HG03558 (cell line): Measurements from ENCODE around the gene NUP107.
"Not testable (repeated sequence)": the region's sequence is repeated elsewhere in the genome, so short reads cannot be mapped to it uniquely, and the experiment has no call there.

Experiments
- ATAC-seq: cut with Tn5 transposase; IDR thresholded peaks from one replicate; pipeline ENCODE4 v1.9.1; 2021; ENCODE audit warnings: moderate number of reproducible peaks; ENCODE audit not compliant: unreplicated experiment; ENCODE audit errors: extremely low read depth

NUP107 gene

DNA sequence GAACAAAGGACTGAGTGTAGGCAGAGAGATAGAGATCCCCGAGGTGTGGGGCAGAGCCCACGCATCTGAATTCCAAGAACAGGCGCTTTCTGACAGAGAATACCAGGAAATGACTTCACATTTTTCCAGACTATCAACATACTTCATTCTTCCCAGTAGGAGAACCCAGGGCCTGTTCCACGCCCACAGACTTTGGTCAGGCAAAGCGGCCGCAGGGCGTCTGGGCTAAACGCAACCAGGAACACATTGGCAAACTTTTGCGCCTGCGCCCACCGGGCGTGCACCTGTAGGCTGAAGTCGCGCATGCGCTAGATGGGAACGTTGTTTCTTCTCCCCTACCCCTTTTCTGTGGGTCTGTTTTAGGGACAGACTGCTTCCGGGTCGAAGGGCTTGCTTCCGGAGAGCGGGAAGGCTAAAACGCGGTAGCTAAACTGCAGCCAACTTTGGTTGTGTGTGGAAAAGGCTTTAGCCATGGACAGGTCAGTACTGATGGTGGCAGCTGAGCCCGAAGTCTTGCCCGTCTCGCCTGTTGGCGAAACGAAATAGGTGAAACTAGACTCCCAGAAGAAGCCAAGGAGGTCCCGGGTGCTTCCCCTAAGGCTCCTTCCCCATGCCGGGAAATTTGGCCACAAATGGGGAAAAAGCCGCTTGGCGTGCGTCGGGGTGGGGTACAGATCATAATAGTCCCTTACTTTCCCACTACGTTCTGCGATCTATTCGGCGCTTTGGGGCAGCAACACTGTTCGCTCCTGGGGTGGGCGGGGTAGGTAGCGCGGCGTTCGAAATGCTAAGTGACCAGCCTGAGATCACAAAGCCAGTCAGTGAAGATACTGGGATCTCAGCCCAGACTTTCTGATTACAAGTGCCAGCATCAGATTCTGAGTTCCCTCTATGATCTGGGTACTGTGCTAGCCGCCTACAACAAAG is at the start of gene NUP107:
TSS of gene NUP107 (plus strand) at position 384 of the 927 bp plus-strand sequence. CDS start at position 472, 88 bp downstream.
- peak; percentile 97 for ATAC-seq

DNA sequence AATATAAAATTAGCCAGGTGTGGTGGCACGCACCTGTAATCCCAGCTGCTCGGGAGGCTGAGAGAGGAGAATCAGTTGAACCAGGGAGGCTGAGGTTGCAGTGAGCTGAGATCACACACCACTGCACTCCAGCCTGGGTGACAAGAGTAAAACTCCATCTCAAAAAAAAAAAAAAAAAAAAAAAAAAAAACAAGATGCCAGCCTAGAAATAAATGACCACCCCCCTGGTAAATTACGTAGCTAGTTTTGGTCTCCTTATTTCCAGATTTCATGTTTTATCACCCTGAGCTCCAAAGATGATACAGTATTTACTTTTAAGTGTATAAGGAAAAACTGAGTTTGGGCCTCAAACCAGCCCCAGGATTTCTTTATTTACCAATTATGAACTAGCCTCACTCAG is 49.3 kb upstream of the NUP107 start:
- ATAC-seq = not testable (repeated sequence)

DNA sequence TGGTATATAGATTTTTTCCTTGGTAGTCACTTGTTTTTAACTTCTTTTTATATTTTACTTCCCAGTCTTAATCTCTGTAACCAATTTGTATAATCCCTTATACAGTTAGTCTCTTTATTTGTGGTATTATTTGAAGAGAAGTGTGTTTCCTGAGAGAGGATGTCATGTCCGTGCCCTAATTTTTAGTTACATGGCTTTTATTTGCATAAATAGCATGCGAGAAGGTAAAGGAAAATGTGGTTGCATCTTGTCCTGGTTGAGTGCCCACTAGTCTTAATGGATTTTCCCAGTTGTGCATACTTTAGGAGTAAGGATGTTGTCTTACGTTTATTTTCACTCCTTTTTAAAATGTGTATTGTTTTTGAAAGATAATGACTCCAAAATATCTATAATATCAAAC is 48.6 kb upstream of the NUP107 start:
- ATAC-seq = no peak

DNA sequence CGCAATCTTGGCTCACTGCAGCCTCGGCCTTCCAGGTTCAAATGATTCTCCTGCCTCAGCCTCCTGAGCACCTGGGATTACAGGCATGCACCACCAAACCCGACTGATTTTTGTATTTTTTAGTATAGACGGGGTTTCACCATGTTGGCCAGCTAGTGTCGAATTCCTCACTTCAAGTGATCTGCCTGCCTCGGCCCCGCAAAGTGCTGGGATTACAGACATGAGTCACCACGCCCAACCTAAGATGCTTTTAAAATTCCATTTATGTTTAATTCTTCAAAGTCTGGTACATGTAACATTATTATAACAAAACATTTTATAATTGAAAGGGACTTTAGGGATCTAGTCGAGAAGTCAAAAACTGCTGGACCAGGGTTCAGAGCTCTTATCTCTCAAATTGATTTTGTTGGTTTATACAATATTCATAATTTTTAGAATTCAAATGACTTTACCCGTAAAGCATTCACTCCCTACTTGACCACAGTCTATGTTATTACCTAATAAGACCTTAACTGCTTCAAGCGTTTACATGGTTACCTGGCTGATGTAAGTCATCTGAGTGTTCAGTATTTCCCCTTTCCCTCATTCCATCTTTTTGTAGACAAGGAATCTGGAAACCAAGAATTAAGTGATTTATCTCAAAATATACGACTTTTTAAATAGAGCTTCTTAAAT is 47.9 kb upstream of the NUP107 start:
- ATAC-seq = no peak

DNA sequence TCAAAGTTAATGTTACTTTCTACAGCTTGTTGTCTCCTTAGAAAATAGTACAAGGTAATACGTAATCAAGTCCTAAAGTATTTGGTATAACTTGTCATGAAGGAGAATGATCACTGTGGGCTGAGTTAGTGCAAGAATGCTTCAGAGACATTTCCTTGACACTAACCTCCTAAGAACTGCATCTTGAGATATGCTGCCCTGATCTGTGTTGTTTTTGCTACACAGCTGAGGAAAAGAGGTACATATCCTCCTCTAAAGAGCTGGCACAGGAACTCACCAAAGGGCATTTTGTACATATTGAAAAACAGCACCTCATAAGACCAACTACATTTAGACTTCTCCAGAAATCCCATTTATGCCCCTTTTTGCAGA is 47.4 kb upstream of the NUP107 start:
- ATAC-seq = no peak

DNA sequence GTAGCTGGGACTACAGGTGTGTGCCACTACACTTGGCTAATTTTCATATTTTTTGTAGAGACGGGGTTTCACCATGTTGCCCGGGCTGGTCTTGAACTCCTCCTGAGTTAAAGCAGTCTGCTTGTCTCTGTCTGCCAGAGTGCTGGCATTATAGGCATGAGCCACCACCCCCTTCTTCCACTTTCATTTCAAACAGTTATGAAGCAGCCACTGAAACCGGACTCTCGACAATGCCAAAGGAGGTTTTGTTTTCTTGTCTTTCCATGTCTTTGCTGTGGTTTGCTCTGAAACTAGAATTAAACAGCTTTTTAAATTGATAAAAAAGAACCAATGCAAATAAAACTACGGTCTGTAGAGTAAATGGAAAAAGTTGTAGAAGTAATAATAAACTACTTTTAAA is 45.6 kb upstream of the NUP107 start:
- ATAC-seq = peak; percentile 71

DNA sequence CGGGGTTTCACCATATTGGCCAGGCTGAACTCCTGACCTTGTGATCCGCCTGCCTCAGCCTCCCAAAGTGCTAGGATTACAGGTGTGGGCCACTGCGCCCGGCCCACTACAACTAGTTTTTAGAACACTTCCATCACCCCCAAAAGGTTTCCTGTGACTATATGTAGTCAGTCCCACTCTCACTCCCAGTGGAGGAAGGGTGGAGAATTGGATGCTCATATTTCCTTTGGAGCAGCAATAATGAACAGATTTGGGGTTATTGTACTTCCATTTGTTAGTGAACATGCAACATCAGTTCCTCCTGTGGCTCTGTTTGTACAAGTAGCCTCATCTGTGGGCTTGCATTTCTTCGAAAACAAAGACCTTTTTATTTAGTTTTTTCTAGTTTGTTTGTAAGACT is 40.3 kb upstream of the NUP107 start:
- no peak for ATAC-seq

DNA sequence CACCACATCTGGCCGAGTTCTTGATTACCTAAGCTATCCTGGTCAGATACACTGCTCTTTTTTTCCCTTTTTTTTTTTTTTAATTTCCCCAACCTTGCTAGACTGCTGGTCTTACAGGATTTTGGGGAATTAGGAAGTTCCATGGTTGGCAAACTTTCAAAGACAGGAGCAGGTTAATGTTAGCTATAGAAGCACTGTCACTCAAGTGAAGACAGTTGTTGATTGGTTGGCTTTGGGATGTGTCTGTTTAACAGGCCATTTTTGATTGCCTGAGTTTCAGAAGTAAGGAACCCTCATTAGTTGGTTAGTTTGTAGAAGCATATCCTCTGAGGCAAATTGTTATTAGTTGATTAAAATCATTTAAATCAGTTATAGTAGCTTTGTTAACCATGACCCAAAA is 39.3 kb upstream of the NUP107 start:
- no peak for ATAC-seq

DNA sequence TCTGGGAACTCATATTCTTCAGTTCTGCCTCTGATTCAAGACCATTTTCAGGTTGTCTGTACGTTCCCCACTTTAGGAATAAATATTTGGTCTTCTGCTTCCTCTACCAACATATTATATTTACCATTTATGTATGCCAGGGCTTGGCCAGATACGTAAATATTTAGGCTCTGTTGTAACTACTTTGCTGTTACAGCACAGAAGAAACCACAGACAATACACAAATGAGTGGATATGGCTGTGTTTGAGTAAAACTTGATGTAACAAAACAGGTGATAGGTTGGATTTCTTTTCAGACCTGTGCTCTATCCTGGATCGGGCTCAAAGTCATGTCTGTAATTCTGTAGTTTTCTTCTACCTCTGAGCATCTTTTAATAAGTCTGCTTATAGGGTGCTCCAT is 38.6 kb upstream of the NUP107 start:
- no peak for ATAC-seq

DNA sequence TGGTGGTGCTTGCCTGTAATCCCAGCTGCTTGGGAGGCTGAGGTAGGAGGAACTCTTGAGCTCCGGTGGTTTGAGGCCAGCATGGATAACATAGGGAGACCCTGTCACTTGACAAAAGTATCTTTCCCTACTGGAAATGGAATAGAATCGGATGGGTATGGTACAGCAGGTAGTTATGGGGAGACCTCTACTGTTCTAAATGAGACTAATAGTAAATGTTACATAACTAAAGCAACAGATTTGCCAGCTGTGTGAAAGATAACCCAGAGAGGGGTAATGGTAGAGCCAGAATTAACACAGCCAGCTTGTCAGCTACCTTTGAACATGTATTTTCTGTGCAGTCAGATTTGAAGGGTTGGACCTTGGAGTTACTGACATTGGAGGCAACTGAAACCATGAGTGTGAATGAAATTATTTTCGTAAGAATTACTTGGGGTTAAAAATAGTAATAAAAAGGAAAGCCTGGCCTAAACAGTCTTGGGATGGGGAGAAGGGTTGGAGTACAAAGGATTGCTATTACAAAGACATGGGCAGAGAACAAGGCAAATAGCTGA is 21.7 kb upstream of the NUP107 start:
- no peak for ATAC-seq

DNA sequence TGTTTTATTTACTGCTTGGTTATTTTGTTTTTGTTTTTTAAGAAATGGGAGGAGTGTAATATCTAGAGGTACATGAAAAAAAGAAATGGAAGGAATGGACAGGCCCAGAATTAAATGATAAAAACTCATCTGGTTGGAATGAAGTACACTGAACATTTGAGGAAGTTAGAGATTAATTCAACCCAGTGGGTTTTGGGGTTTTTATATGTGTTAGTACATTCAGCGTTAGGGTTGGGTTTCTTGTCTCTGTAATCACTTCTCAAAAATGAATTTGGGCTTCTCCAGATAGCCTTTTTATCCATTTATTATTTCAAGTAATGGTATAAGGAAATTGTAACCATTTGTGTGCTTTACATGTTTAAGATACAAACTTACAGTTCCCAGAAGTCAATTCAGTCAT is 19.5 kb upstream of the NUP107 start:
- no peak for ATAC-seq

DNA sequence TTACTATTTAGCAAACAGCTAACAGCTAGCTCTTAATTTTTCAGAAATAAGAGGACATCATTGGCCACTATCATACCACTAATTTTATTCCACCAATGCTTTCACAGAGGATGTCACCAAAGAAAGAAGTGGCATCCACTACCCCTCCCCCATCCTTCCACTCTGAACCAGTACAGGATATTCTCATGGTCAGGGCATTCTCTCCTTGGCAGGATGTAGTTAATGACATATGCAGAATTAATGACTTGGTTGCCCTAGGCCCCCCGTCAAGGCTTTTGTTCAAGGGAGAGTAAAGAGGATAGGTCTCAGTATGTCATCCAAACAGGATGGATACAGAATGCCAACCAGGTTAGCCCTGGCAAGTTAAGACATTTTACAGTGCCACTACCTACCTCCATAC is 18.9 kb upstream of the NUP107 start:
- ATAC-seq = no peak

DNA sequence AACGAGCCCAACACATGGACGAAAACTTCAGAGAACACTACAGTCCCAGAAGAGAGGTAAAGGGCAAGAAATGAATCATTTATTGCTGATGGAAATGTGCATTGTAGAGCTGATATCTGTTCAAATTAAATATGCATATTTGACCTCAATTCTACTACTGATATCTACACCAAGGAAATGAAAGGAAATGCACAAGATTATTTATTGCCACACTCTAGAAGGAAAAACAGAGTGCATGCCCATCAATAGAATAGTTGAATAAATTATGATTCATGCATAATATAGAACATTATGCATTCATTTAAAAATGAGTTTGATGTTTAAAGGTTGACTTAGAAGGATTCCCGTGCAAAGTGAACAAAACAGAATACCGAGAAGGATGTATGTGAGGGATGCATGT is 15.6 kb upstream of the NUP107 start:
- no peak for ATAC-seq

DNA sequence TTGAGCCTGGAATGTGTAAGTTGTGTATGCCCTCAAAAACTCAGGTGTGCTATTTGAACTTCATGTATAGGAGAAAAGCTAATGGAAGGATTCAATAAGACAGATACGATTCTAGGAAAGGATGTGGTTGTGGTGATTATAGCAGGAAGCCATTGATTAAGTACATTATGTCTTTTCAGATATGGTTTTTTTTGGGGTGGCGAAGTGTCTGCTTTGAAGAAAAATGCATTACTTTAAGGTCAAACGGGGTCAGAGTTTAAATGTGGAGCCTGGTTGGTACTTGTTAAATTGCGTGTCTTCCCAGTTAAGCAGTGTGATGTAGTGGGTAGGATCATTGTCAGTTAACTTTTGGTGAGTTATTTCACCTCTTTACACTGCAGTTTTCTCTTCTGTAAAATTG is 13.0 kb upstream of the NUP107 start:
- no peak for ATAC-seq

DNA sequence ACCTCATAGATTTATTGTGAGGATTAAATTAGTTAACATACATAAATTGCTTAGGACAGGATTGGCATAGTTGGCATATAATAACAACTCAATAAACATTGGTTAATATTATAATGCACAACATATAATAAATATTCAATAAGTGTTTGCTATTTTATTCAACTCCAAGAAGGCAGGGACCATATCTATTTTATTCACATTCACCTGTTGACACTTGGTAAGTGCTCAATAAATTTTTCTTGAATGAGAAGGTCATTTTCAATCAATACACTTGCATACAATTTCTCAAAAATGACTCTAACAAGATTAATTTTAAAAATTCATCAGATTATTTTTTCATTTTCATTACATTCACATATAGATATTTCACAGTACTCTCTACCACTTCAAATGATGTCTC is 12.4 kb upstream of the NUP107 start:
- ATAC-seq = no peak

DNA sequence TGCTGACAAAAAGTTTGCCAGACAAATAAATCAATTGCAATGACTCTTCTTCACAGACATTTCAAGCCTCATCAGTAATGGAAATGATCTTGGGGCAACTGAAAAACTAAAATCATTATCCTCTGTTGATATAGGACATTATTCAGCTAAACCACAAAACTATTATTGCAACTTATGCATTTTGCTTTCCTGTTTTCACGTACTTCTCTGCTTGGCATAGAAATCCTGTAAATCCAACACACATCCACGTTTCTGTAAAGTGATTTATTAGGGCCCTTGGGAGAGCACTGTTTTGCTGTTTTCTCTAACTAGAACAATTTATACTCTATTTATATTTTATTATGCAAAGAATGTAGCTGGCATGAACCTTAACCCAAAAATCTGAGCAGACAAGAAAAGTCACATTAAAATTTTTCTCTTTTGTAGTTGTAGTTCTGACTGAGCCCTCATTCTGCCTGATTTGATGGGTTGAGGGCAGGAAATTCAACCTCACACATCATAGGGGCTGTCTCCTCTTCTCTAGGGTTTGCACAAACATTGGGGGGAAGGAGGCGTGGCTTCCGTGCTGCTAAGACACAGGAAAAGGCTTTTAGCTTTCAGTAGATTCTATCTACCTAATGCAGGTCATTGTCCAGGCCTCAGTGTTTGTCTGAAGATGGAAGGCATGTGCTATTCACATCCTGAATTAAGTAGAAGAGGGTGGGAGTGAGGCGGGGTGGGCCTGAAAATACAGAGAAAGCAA is 11.5 kb upstream of the NUP107 start:
- ATAC-seq = no peak

DNA sequence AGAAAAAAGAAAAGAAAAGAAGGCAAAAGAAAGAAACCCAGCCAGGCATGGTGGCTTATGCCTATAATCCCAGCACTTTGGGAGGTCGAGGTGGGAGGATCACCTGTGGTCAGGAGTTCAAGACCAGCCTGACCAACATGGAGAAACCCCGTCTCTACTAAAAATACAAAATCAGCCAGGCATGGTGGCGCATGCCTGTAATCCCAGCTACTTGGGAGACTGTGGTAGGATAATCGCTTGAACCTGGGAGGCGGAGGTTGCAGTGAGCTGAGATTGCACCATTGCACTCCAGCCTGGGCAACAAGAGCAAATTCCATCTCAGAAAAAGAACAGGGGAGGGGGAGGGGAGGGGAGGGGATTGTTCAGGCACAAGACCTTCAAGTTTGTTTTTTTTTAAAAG is 9.9 kb upstream of the NUP107 start:
- ATAC-seq = not testable (repeated sequence)

DNA sequence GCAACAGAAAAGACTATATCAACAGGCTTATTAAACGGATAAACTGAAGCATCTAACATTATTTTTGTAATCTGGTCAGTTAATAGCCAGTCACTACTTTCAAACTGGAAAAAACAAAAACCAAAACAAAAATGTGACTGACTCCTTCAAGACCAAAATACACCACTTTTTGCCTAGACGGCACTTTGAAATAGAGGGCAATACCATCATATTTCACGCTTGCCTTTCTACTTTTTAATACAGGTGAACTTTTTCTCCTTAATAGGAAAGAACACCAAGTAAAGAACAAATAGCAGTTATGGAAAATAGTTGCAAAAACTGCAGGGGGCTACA is 550 bp upstream of the NUP107 start:
- ATAC-seq = no peak

DNA sequence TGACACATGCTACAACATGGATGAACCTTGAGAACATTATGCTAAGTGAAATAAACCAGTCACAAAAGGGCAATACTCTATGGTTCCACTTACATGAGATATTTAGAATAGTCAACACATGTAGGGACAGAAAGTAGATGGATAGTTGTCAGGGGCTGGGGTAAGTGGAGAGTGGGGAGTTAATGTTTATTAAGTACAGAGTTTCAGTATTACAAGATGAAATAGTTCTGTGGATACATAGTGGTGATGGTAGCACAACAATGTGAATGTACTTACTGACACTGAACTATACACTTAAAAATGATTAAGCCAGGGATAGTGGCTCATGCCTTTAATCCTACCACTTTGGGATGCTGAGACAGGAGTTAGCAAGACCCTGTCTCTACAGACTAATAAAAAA is 8.7 kb downstream of the NUP107 start:
- no peak for ATAC-seq

DNA sequence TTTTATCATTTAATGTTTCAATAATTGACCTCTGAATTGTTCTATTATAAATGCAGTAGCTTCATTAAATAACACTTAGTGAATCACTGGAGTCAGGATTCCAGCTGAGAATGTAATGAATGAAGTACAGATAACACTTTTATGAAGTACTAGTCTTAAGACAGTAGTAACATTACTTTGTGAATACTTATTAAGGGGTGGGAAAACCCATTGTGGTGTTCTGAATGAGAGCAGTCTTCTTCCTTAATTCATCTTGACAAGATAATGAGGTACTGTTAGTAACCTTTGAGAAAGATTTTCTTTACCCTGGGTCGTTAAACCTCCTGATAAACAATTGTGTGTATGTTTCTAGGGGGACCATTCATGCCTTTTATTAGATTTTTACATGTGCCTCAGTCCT is 12.7 kb downstream of the NUP107 start:
- ATAC-seq = no peak

DNA sequence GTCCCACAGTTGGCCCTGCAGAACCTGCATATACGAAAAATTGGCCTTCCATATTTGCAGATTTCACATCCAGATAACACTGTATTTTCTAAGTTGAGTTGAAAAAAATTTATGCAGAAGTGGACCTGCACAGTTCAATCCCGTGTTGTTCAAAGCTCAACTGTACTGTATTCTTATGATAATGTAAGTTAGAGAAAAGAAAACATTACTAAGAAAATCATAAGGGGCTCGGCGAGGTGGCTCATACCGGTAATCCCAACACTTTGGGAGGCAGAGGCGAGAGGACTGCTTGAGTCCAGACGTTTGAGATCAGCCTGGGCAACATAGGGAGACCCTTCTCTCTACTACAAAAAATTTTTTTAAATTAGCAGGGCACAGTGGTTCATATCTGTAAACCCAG is 41.0 kb downstream of the NUP107 start:
- ATAC-seq = no peak
